Measurements from ENCODE around the gene KCNQ2.
"Not testable (repeated sequence)": the region's sequence is repeated elsewhere in the genome, so short reads cannot be mapped to it uniquely, and the experiment has no call there.

KCNQ2 gene

DNA sequence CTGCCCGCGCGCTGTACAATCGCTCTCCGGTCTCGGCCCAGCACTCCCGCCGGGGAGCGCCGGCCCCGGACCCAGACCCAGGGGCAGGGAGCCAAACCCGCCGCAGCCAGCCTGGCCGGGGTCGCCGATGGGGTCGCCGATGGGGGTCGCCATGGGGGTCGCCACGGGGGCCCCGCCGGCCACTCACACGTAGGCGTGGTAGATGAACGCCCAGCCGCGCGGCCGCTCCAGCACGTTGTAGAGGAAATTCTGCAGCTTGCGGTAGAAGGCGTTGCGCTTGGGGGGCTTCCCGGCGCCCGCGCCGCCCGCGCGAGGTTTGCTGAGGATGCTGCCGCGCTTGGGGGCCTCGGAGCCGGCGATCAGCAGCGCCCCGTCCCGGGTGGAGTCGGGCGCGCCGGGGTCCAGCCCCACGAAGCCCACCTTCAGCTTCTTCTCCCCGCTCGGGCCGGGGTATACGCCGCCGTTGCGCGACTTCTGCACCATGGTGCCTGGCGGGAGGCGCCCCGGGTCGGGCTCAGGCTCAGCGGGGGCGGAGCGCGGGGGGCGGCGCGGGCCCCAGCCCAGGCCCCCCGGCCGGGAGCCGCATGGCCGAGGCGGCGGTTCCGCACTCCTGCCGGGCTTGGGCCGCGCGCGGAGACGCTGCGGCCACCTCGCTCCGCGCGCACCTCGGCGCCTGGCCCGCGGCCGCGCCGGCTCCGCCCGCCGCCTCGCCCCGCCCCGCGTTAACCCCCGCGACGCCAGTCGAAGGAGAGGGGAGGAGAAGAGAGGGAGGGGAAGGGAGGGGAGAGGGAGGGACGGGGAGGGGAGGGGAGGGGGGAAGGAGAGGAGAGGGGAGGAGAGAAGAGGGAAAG, at the start of gene KCNQ2:
Gene KCNQ2 (minus strand): TSS at position 675 of the 851 bp plus-strand sequence. CDS start 192 bp downstream, at position 483.
- peak; percentile 59 for DNase-seq

GRCh38 chr20:63521602-63522001, 49.1 kb upstream of the KCNQ2 start:
- no peak for DNase-seq

DNA sequence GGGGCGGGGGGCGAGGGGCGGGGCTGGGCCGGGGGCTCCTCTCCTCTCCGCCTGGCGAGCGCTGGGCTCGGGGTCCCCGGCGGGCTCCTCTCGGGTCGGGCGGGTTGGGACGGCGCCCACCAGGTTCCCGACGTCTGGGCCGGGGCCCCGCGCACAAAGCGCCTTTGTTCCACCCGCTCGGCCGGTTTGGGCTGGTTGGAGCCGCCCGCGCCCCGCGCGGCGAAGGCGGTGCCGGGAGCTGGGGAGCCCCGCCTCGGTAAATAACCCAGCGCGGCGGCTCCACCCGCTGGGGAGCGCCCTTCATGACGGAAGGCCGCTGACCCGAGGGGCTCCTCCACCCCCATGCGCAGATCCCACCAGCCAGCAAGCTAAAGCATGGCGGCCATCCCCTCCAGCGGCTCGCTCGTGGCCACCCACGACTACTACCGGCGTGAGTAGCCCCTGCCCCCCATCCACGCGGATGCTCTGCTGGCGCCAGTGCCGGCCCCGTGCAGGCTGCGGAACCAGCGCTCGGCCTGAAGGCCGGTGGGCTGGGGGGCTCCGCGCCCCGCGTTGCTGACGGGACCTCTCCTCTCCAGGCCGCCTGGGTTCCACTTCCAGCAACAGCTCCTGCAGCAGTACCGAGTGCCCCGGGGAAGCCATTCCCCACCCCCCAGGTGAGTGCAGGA, 48.6 kb upstream of the KCNQ2 start:
- DNase-seq: peak; percentile 72

DNA sequence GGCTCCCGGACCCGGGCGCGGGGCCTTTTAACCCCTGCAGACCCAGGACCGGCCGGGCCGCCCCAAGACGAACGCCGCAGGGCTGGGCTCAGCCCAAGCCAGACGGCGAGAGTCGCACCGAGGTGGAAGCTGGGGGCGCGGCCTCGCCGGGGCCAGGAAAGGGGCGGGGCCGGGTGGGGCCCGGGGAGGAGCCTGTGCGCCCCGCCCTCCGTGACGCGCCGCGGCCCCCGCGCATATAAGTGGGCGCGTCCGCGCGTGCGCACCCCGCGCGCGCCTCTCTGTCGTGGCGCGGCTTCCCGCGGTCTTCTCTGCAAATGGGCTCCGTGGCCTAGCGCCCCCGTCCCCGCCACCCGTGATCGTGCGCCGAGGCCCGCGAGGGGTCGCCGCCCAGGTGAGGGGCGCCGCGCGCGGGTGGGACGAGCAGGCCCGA, 48.1 kb upstream of the KCNQ2 start, which contains the start of gene PPDPF:
Gene PPDPF (plus strand): TSS at position 262 of the 430 bp plus-strand sequence. CDS start 544 bp downstream, outside the sequence.
- DNase-seq: peak; percentile 85

DNA sequence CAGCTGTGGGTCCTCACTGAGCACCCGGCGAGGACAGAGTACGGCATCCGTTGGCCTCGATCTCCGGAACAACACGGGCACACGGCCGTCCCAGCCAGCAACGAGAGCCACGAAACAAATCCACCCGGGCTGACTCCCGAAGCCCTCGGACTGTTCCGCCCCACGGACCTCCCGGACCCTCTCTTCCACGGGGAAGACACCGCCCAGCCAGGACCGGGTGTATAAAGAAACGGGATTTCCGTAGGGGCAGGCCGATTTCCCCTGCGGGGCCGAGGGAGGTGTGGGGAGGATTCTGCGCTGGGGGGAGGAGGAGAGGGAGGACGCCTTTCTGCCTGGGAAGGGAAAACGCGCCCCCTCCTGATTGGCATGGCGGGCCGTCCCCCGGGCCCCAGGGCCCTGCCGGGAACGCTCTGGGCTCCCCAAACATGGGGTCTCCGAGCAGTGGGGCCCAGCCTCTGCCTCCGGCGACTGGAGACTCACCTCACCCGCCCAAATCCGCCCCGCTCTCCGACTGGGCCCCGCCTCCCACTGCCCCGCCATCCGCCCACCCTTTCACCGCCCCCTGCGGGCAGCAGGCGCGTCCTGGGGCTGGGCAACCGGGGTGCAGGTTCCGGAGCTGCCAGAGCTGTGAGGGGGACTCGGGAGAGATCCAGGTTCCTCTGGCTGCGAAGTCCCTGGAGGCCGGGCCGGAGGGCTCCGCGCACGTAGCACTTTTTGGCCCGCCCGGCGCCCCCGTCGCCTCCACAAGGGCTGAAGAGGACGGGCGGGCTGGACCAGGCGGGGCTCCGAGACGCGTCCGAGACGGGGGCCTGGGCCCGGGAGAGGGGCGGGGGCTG, 47.4 kb upstream of the KCNQ2 start:
- DNase-seq: peak; percentile 62

DNA sequence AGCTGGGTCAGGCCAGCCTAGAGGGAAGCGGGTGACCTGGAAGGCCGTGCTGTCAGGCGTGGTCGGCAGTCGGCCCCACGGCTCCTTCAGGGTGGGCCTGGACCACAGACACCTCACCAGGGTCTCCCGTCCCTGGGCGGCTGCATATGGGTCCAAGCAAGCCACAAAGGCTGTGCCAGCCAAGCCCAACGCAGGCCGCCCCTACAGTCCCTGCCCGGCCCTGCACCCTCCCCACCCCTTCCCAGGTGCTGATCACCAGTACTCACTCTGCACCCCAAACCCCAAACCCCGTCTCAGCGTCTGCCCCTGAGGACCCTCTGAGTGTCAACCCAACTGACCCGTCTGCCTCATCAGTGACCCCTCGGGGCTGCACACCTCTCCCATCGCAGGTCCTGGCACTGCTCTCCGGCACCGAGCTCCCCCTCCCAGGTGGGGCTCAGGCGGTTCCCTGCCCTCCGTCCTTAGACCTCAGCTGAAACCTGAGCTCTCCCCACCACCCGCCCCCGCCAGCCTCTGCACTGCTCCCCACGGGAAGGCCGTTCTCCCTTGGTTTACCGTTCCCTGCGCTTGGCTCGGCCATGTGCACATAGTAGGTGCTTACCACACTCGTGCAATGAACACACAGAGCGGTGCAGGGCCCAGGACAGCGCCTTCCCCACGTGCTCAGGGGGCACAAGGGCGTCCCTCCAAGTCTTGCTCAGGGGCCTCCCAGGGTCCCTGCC, 46.7 kb upstream of the KCNQ2 start:
- no peak for DNase-seq

GRCh38 chr20:63518351-63518861, 46.0 kb upstream of the KCNQ2 start:
- DNase-seq: peak; percentile 37

GRCh38 chr20:63517376-63518309, 45.2 kb upstream of the KCNQ2 start:
- DNase-seq: no peak

DNA sequence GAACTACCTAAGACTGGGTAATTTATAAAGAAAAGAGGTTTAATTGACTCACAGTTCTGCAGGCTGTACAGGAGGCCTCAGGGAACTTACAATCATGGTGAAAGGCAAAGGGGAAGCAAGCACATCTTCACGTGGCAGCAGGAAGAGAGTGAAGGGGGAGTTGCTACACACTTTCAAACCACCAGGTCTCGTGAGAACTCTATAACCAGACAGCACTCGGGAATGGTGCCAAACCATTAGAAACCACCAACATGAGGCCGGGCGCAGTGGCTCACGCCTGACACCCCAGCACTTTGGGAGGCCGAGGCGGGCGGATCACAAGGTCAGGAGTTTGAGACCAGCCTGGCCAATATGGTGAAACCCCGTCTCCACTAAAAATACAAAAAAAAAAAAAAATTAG, 42.1 kb upstream of the KCNQ2 start:
- DNase-seq: not testable (repeated sequence)

DNA sequence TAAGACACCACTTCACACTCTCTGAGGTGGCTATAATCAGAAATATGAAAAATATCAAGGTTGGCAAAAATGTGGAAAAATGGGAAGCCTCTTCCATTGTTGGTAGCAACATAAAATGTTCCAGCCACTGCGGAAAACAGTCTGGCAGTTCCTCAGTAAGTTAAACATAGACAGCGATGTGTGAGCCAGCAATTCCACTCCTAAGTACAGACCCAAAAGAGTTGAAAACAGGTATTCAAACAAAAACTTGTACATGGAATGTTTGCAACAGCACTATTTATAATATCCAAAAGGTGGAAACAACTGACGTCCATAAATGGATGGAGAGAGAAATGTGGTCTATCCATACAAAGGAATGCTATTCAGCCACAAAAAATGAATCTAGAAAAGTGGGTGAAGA, 40.8 kb upstream of the KCNQ2 start:
- no peak for DNase-seq

- no peak for DNase-seq
Measured at GRCh38 chr20:63509088-63509564, 36.7 kb upstream of the KCNQ2 start.

DNA sequence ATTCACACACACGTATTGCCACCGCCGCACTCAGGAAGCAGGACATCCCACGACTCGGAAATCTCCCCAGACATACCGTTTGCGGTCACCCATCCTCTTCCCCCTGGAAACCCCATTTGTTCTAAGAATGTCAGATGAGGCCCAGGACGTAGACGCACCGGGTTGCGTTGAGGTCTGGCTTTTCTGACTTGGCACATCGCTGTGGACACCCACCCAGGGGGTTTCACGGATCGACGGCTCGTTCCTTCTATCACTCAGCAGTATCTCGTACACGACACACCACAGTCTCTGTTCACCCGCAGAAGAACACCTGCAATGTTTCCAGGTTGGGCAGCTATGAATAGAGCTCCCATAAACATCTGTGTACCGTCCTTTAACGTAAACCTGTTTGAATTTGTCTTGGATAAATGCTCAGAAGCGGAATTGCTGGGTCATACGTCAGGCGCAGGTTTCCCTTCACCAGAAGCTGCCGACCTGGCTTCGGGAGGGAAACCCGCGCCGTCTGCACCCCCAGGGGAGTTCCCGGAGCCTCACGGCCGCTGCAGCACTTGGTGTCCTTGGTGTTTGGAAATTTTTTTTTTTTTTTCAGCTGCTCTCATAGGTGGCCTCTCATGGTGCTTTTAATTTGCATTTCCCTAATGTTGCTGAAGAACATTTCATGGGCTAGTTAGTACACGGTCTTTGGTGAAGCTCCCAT, 35.8 kb upstream of the KCNQ2 start:
- no peak for DNase-seq

- no peak for DNase-seq
Measured at GRCh38 chr20:63507083-63507743, 34.8 kb upstream of the KCNQ2 start.

GRCh38 chr20:63505723-63506122, 33.3 kb upstream of the KCNQ2 start:
- no peak for DNase-seq

DNA sequence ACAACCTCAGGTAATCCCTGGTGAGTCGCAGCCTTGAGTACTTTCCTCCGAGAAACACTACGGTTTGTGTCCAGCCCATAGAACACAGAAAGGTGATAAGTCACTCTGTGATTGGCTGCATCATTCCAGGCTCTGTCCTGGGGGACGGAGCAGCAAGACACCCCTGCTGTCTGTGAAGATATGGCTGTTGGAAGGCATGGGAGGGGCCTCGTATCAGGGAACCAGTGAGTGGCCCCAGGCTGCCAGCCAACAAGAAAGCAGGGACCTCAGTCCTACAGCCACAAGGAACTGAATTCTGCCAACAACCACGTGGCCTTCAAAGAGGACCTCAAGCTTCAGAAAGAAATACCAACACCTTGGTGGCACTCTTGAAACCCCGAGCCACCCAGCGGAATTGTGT, 32.8 kb upstream of the KCNQ2 start:
- DNase-seq: no peak

- DNase-seq: no peak
Measured at GRCh38 chr20:63504642-63505041, 32.2 kb upstream of the KCNQ2 start.

DNA sequence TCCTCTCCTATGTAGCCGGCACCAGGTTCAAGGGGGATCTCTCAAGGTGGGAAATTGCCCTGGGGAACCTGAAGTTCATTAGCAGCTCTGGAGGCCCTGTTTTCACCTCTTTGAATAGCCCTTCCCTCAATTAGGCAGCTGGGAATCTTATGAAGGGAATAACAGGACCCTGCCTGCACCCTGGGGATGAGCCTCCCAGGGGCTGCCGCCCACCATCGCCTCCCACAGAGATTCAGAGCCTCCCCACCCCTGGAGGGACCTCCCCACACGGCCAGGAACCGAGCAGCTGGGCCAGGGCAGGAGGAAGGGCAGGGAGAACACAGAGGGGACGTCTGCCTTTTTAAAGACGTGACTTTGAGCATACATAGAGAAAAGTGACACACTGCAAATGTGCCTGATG, 31.1 kb upstream of the KCNQ2 start:
- DNase-seq: no peak

DNA sequence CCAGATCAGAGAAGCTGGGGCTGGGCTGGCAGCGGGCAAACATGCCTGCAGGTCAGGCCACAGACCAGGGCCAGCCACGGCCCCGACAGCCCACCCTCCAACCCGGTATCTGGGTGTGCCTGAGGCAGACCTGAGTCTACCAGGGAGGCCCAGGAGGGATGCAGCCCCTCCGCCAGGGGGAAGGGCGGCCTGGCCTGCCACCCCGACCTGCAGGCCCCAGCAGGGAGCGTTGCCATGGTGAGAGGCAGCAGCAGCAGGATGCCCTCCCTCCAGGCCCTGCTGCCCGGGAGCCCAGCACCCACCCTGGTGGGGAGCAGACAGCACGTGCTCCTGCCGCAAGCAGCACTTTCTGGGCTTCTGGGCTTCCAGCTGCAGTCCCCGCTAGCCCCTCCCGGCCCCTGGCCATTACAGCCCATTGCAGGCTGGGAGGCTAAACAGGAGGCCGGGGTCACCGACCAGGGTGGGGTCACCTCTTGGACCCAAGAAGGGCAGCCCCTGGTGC, 30.3 kb upstream of the KCNQ2 start:
- no peak for DNase-seq

All from NCI-H82 (cell line).